GM20000 (cell line): Measurements from ENCODE around the gene COL5A1.

Experiments used
- DNase-seq: peaks from one replicate; pipeline ENCODE4 v3.0.0; 2012; ENCODE audit warnings: low spot score
- CTCF ChIP-seq: IDR thresholded peaks from 2 replicates; pipeline ENCODE4 v1.5.1; 2012; ENCODE audit warnings: mild to moderate bottlenecking, control low read depth; ENCODE audit errors: extremely low read depth, missing control alignments

COL5A1 gene

GRCh38 chr9:134861595-134862334 lies 220.2 kb downstream of the COL5A1 start:
- DNase-seq: no peak
- TF ChIP-seq CTCF: no peak

GRCh38 chr9:134863306-134863902 lies 221.8 kb downstream of the COL5A1 start:
- no peak for TF ChIP-seq CTCF
- no peak for DNase-seq

- no peak for DNase-seq
- no peak for TF ChIP-seq CTCF
These were observed 222.6 kb downstream of the COL5A1 start for GRCh38 chr9:134863941-134864820.

GRCh38 chr9:134864821-134865190 lies 223.2 kb downstream of the COL5A1 start:
- no peak for TF ChIP-seq CTCF
- no peak for DNase-seq

- DNase-seq: no peak
- no peak for TF ChIP-seq CTCF
These were observed 226.5 kb downstream of the COL5A1 start for GRCh38 chr9:134867917-134868750.

- DNase-seq: no peak
- TF ChIP-seq CTCF: no peak
These were observed 227.3 kb downstream of the COL5A1 start for GRCh38 chr9:134868751-134869553.
